Stimulated activated CD4-positive, alpha-beta T cell treated with anti-CD3 and anti-CD28 coated beads, Interleukin-15, amount 100 ng/mL, for 48 hours (primary cell): ENCODE measurements around the gene NAALADL1.
"Not testable (repeated sequence)": the region's sequence is repeated elsewhere in the genome, so short reads cannot be mapped to it uniquely, and the experiment has no call there.

Experiments used
- DNase-seq, 2 donors: peaks; one replicate each; pipeline ENCODE4 v3.0.0-alpha.2; 2020; ENCODE audit warnings: low read depth in 2 of 2

Gene NAALADL1

GRCh38 chr11:65013888-65014725, 44.2 kb downstream of the NAALADL1 start, which contains the start of gene ARL2:
ARL2 (plus strand) TSS chr11:65014160; CDS start chr11:65014208, 48 bp downstream.
- DNase-seq, result peak; percentile 74 to 77

- peak; percentile 84 to 89 for DNase-seq
These were observed 45.0 kb downstream of the NAALADL1 start for GRCh38 chr11:65013130-65013887.

DNA sequence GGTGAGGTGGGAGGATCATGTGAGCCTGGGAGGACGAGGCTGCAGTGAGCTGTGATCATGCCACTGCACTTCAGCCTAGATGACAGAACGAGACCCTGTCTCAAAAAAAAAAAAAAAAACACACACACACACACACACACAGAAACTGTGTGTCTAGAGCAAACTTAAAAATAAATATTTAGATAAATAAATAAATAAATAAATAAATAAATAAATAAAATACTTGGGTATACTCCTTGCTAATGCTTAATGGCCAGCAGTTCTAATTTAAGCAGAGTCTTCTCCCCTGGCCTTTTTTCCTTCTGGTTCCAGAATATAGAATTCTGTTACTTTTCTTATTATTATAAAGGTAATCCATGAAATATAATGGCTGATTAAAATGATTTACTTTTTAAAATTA, 49.5 kb downstream of the NAALADL1 start:
- no peak for DNase-seq

GRCh38 chr11:65008016-65008415, 50.3 kb downstream of the NAALADL1 start:
- DNase-seq, result no peak

GRCh38 chr11:65003968-65004367, 54.4 kb downstream of the NAALADL1 start:
- not testable (repeated sequence) for DNase-seq

- no peak for DNase-seq
These were observed 55.1 kb downstream of the NAALADL1 start for GRCh38 chr11:65003282-65003681.

DNA sequence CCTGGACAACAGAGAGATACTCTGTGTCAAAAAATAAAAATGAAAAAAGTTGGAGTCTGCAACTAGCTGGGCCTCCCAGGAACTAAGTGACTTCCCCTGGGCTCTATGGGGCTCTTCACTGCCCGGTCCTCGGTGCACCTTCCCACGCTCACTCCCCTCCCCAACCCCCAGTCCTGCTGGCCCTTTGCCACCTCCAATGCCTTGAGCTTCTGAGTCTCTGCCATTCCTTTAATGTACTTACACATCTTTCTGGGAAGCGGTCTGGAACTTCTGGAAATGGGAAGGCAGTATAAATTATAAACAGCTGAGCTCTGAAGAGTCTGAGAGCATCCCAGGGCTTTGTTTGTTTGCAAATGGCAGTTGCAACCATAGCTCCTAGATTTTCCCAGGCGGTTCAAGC, 55.6 kb downstream of the NAALADL1 start:
- DNase-seq, result no peak

DNA sequence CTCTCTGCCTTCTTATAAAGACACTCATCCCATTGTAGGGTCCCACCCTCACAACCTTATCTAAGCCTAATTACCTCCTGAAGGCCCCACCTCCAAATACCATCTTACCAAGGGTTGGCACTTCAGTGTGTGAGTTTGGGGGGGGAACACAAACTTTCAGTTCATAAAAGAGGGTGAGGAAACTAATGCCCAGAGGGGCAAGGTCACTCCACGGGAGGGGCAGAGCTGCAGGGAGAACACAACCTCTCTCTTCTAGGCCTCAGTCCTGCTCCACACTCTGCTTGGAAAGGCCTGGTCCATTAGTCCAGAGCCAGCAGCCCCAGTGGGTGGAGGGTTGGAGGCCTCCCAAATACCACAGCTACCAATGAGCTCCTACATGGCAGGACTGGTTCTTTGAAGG, 58.9 kb downstream of the NAALADL1 start:
- no peak for DNase-seq

GRCh38 chr11:64998690-64999431, 59.5 kb downstream of the NAALADL1 start:
- DNase-seq, result no peak

DNA sequence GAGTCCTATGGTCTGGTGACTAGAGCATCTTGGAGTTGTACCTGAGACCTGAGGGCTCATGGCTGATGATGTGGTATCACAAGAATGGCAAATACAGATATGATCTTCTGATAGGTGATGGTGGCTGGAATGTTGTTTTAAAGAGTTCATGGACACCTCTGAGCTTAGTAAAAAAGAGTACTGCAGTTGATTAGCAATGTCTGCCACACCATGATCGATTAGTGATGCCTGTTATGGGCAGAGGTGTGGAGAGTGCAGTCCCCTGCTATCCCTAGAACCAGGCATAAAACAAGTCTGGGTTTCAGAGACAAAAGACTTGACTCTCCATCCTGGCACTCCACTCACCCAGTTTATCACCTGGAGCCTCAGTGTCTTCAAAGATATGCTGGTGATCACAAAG, 60.2 kb downstream of the NAALADL1 start:
- DNase-seq, result no peak

DNA sequence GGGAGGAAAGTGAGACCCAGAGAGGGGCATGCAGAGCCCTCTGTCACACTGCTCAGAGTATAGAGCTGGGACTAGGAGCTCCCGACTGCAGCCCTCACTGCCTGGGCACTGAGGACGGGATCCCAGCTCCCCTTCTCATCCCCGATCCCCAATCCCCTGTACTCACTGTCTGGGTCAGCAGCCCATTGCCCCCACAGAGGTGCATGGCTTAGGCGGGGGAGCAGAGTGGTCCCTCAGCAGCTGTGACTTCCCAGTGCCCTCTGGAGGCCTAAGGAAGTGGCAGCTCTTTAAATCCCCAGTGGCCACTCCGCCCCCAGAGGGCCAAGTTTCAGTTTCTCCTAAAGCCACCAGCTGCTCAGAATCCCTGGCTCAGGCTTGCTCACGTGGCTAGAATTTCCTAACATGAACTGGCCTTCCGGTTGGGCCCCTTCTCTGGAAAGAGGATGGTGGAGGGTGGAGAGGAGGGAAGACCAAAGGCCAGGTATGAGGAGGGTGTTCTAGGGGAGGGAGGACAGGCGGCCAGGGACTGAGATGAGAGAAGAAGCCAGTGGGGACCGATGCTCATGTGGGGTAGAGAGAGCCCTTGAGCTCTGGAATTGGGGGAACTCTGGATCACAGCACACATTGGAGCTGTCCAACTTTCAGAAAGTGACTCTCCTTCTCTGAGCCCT, 61.5 kb downstream of the NAALADL1 start, which contains the start of gene BATF2:
TSS of gene BATF2 (minus strand) at position 262 of the 671 bp plus-strand sequence. CDS start at position 205, 57 bp downstream.
- no peak for DNase-seq

- no peak for DNase-seq
These were observed 62.0 kb downstream of the NAALADL1 start for GRCh38 chr11:64996327-64996709.
